ENCODE results near the gene DKKL1.

GRCh38 chr19:49335071-49335783, 28.4 kb upstream of the DKKL1 start, which contains the start of gene CD37:
- TF ChIP-seq MXI1 (IDR thresholded peaks at IDR 0.05; ENCODE audit: borderline replicate concordance, low read depth, low read length), result no peak
- TF ChIP-seq, protein P1, sequence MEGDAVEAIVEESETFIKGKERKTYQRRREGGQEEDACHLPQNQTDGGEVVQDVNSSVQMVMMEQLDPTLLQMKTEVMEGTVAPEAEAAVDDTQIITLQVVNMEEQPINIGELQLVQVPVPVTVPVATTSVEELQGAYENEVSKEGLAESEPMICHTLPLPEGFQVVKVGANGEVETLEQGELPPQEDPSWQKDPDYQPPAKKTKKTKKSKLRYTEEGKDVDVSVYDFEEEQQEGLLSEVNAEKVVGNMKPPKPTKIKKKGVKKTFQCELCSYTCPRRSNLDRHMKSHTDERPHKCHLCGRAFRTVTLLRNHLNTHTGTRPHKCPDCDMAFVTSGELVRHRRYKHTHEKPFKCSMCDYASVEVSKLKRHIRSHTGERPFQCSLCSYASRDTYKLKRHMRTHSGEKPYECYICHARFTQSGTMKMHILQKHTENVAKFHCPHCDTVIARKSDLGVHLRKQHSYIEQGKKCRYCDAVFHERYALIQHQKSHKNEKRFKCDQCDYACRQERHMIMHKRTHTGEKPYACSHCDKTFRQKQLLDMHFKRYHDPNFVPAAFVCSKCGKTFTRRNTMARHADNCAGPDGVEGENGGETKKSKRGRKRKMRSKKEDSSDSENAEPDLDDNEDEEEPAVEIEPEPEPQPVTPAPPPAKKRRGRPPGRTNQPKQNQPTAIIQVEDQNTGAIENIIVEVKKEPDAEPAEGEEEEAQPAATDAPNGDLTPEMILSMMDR (conservative IDR thresholded peaks at IDR 0.05; ENCODE audit: low read depth, low read length), result no peak
- TF ChIP-seq RAD21 (IDR thresholded peaks at IDR 0.05; ENCODE audit: low read length), result no peak
- TF ChIP-seq BHLHE40 (IDR thresholded peaks at IDR 0.05; ENCODE audit: low read depth, low read length), result no peak
- no peak for TF ChIP-seq NFE2L2 (IDR thresholded peaks at IDR 0.05; ENCODE audit: low read depth, low read length)
- no peak for TF ChIP-seq POLR2A (IDR thresholded peaks at IDR 0.05; ENCODE audit: low read depth, low read length)
- TF ChIP-seq MAZ (IDR thresholded peaks at IDR 0.05; ENCODE audit: borderline replicate concordance, low read depth, low read length), result no peak
- no peak for TF ChIP-seq CEBPB (IDR thresholded peaks at IDR 0.05; ENCODE audit: low read depth, low read length)
